Measurements from ENCODE around the gene KCNK3. TPM values are rescaled to one million over a fixed set of nuclear protein-coding genes. Genes with fewer than 3 reads are reported as not detected.

KCNK3 gene
- total and polyA plus RNA-seq, 9 donors: 0.88 to 4.0 (median 1.4) TPM

DNA sequence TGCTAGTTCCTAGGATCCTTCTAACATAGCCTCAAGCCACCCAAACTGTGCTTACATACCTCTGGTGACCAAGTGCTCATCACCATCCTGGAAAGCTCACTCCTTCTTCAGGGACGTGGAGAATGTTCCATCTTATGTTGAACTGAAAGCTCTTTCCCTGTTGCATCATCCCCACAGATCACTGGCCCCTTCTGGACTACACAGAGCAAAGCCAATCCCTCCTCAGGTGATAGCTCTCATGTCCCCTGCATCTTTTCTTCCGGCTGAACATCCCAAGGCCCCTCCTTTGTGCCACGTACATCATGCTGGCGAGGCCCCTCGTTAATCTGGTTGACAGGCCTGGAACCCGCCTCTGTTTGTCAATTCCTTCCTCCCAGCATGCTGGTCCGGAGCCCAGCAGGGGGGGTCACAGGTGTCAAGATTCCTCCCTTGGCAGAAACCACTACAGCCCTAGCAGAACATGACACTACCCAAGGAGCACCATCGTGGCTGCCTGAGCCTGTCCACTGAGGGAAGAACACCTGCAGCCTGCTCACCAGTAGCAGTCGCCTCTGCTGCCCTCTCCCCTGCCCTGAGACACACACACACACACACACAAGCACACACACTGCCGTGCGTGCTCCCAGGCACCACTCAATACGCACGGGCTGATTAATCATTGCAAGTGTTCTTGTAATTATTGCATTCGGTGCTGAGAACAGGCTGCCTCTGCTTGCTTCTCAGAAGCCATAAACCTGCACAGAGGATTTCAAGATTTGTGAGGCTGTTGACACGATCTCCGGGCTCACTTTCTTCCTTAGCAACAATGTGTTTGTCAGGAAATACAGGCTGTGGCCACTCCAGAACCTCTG lies 6.3 kb upstream of the KCNK3 start:
- Histone ChIP-seq H3K4me1 (ENCODE audit: control insufficient read depth, insufficient read depth, low read length) (peaks cover 6% of the 10 kb centered on the region), H3K27ac (ENCODE audit: low read length) (no peak overlapping the region), H3K4me3 (ENCODE audit: low read length) (no peak overlapping the region), H3K9me3 (replicated peaks; ENCODE audit: control insufficient read depth, low read depth, low read length) (no peaks in the 10 kb centered on the region), H3K27me3 (ENCODE audit: control insufficient read depth, insufficient read depth, low read length) (peaks cover 49% of the 10 kb centered on the region), H3K36me3 (ENCODE audit: control insufficient read depth, insufficient read depth, low read length) (no peaks in the 10 kb centered on the region)
- peak; percentile 47 for DNase-seq
- 14% methylated on average over 9 of the region's 16 CpGs for WGBS (ENCODE audit: insufficient coverage)

DNA sequence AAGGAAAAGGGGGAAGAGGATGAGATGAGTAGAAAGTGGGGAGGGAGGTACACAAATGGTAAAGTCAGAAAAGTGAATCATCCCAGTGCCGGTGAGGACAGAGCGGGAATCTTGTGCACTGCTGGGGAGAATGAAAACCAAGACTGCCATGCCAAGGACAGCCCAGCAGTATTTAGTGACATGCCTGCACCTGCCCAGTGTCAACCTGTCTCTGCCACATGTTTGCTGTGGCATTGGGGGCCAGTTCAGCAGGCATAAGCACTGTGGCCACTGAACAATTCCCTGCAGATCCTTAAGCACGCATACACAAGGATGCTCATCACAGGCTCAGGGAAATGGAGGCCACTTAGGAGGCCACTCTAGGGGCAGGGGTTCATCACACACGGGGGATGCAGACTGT lies 5.2 kb upstream of the KCNK3 start:
- Histone ChIP-seq H3K9me3 (replicated peaks; ENCODE audit: control insufficient read depth, low read depth, low read length) (no peaks in the 10 kb centered on the region), H3K4me3 (ENCODE audit: low read length) (no peak overlapping the region), H3K27me3 (ENCODE audit: control insufficient read depth, insufficient read depth, low read length) (peaks cover 55% of the 10 kb centered on the region), H3K27ac (ENCODE audit: low read length) (no peak overlapping the region), H3K36me3 (ENCODE audit: control insufficient read depth, insufficient read depth, low read length) (no peaks in the 10 kb centered on the region), H3K4me1 (ENCODE audit: control insufficient read depth, insufficient read depth, low read length) (peaks cover 12% of the 10 kb centered on the region)
- WGBS (ENCODE audit: insufficient coverage): 62% methylated on average over 4 of the region's 4 CpGs
- no peak for DNase-seq

DNA sequence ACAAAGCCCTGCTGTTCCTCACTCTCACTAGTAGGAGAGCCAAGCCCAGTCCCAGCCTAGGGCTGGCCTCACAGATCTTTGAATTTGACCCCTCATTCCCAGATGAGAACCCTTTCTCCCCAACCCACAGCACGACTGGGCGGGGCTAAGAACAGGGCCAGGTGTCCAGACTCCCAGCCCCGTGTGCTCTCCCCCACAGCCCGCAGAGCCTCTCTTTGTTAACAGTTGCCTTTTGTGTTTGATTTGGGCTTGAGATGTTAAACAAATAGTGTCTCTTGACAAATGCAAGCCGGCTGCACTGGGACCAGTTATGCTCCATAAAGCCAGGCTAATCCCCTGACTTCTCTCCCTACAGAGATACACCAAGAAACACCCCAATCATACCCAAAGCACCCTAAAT lies 4.7 kb upstream of the KCNK3 start:
- Histone ChIP-seq H3K4me1 (ENCODE audit: control insufficient read depth, insufficient read depth, low read length) (peaks cover 13% of the 10 kb centered on the region), H3K4me3 (ENCODE audit: low read length) (no peak overlapping the region), H3K9me3 (replicated peaks; ENCODE audit: control insufficient read depth, low read depth, low read length) (no peaks in the 10 kb centered on the region), H3K27ac (ENCODE audit: low read length) (no peak overlapping the region), H3K36me3 (ENCODE audit: control insufficient read depth, insufficient read depth, low read length) (no peaks in the 10 kb centered on the region), H3K27me3 (ENCODE audit: control insufficient read depth, insufficient read depth, low read length) (peaks cover 53% of the 10 kb centered on the region)
- 44% methylated on average over 4 of the region's 5 CpGs for WGBS (ENCODE audit: insufficient coverage)
- no peak for DNase-seq

DNA sequence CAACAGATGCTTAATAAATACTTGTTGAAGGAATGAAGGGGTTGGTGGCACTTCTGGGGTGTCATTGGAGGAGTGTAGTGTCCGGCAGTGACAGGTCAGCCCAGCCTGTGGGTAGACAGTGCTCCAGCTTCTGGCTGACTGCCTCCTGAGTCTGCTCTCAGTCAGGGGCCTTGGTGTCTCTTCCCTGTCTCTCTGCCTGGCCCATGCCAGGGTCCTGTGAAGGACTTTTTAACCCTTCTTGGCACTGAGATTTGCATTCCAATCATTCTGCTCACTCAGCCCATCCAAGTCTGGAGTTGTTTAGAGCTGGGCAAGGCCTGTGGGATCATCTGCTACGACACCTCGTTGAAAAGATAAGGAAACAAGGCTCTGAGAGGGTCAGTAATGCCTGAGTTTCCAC lies 1.4 kb upstream of the KCNK3 start:
- Histone ChIP-seq H3K27ac (ENCODE audit: low read length) (no peak overlapping the region), H3K4me3 (ENCODE audit: low read length) (no peak overlapping the region)

DNA sequence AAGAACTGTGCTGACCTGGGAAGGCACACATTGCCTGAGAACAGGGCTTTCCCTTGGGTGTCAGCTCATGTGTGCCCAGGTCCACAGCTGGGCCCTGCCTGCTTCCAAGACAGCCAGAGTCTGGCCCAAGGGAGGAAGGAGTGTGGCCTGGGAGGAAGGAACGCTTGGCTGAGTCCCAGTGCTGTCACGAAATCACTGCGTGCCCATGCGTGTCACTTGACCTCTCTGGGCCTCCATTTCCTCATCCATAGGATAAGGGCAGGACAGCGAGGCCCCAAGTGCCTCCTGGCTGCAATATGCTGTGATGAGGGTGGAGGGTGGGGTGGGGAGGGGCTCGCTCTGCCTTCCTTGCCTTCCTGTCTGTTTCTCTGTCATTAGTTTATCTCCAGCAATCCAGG lies 642 bp upstream of the KCNK3 start:
- Histone ChIP-seq H3K9me3 (replicated peaks; ENCODE audit: control insufficient read depth, low read depth, low read length) (no peaks in the 10 kb centered on the region), H3K4me3 (ENCODE audit: low read length) (no peak overlapping the region), H3K27ac (ENCODE audit: low read length) (no peak overlapping the region), H3K36me3 (ENCODE audit: control insufficient read depth, insufficient read depth, low read length) (no peaks in the 10 kb centered on the region), H3K4me1 (ENCODE audit: control insufficient read depth, insufficient read depth, low read length) (peaks cover 22% of the 10 kb centered on the region), H3K27me3 (ENCODE audit: control insufficient read depth, insufficient read depth, low read length) (peaks cover 66% of the 10 kb centered on the region)
- 26% methylated on average over 3 of the region's 6 CpGs for WGBS (ENCODE audit: insufficient coverage)
- no peak for DNase-seq

More for the DNA sequence above, 1.4 kb upstream of the KCNK3 start:
- Histone ChIP-seq H3K4me1 (ENCODE audit: control insufficient read depth, insufficient read depth, low read length) (peaks cover 22% of the 10 kb centered on the region), H3K36me3 (ENCODE audit: control insufficient read depth, insufficient read depth, low read length) (no peaks in the 10 kb centered on the region), H3K9me3 (replicated peaks; ENCODE audit: control insufficient read depth, low read depth, low read length) (no peaks in the 10 kb centered on the region), H3K27me3 (ENCODE audit: control insufficient read depth, insufficient read depth, low read length) (peaks cover 66% of the 10 kb centered on the region)
- no peak for DNase-seq
- 48% methylated on average over 2 of the region's 3 CpGs for WGBS (ENCODE audit: insufficient coverage)

DNA sequence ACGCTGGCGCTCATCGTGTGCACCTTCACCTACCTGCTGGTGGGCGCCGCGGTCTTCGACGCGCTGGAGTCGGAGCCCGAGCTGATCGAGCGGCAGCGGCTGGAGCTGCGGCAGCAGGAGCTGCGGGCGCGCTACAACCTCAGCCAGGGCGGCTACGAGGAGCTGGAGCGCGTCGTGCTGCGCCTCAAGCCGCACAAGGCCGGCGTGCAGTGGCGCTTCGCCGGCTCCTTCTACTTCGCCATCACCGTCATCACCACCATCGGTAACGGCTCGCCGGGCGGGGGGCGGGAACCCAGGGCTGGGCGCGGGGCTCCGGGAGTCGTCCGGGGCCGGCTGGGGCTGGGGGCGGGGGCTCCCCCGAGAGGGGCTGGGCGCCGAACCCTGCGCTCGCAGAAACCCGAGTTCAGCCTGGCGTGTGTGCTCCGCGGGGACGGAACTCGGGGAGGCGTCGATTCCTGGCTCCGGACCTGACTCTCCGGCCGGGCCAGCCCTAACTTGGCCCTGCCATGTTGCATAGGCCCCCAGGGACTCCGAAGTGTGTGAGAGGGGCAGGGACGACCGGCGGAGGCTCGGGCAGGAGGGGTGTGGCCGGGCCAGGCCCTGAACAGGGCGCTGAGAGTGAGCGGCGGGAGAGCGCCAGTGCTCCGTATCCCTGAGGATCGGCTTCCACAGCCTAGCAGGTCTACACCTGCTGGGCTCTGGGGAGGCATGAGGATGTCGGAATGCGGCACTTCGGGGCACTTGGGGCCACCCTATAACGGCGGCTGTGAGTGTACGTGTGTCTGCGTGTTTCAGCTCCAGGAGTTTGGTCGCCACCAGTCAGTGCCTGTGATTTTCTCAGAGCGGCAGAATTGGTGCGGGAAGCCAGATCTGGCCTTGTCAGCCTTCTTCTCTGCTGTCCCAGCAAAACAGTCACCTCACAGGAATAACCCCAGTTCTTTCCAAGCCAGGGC lies 651 bp downstream of the KCNK3 start:
- Histone ChIP-seq H3K4me3 (ENCODE audit: low read length) (peak overlapping the region; percentile 33), H3K36me3 (ENCODE audit: control insufficient read depth, insufficient read depth, low read length) (no peaks in the 10 kb centered on the region), H3K9me3 (replicated peaks; ENCODE audit: control insufficient read depth, low read depth, low read length) (no peaks in the 10 kb centered on the region), H3K4me1 (ENCODE audit: control insufficient read depth, insufficient read depth, low read length) (peaks cover 22% of the 10 kb centered on the region), H3K27me3 (ENCODE audit: control insufficient read depth, insufficient read depth, low read length) (peaks cover 60% of the 10 kb centered on the region), H3K27ac (ENCODE audit: low read length) (no peak overlapping the region)
- WGBS (ENCODE audit: insufficient coverage): 1% methylated on average over 83 of the region's 83 CpGs
- DNase-seq: peak; percentile 33

DNA sequence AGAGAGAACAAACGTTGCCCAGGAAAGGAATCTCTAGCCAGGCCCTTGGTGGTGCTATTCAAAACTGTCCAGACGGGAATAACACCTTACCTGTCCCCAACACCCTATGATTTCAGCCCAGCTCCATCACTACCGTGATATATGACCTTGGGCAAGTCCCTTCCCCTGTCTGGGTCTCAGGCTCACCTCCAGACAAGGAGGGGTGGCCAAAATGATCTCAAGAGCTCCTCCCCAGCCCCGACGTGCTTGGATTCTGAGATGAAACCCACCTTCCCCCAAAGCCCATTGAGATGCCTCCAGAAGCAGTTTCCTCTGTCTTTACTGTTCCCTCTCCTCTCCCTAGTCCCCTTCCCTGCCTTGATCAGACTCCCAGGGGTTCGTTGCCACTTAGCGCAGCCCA lies 1.5 kb downstream of the KCNK3 start:
- Histone ChIP-seq H3K4me1 (ENCODE audit: control insufficient read depth, insufficient read depth, low read length) (peaks cover 22% of the 10 kb centered on the region), H3K36me3 (ENCODE audit: control insufficient read depth, insufficient read depth, low read length) (no peaks in the 10 kb centered on the region), H3K4me3 (ENCODE audit: low read length) (no peak overlapping the region), H3K27ac (ENCODE audit: low read length) (no peak overlapping the region), H3K9me3 (replicated peaks; ENCODE audit: control insufficient read depth, low read depth, low read length) (no peaks in the 10 kb centered on the region), H3K27me3 (ENCODE audit: control insufficient read depth, insufficient read depth, low read length) (peaks cover 60% of the 10 kb centered on the region)
- WGBS (ENCODE audit: insufficient coverage): 50% methylated on average over 4 of the region's 7 CpGs
- no peak for DNase-seq

DNA sequence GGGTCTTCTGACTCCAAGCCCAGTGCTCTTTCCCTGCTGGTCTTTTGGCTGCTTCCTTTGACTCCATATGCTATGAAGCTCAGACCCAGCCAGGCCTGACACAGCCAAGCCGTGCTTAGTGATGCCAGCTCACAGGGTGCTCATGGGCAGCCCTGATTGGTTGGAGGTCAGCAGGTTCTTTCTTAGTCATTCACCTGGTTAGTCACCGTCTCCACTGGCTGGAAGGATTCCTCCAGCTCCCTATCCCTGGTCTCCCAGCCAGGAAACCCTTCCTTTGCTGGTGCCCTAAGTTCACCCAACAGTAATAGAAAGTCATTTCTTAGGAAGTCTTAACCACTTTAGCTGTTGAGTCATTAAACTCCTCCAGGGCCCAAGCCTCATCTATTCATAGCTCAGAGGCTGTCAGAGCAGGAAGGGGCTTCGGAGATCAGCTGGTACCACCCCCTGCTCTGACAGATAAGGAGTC lies 3.9 kb downstream of the KCNK3 start:
- peaks cover 63% of the 10 kb centered on the region for H3K27me3 ChIP-seq (ENCODE audit: control insufficient read depth, insufficient read depth, low read length)
- WGBS (ENCODE audit: insufficient coverage): 29% methylated on average over 1 of the region's 3 CpGs
- no peak for DNase-seq

DNA sequence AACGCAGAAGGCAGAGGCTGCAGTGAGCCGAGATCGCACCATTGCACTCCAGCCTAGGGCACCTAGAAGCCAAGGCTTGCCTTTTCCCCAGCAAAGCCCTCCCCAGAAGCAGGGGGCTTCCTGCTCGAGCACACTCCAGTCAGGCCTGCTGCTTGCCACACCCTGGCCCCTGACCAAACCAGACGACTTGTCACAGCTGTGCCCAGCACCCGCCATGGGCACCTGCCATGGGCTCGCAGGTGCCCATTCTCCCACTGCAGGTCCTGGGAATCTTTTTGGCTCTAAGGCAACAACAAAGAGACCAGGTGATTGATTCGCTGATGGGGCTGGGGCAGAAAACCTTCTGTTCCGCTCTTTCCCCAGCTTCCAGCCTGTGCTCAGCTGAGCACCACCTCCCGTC lies 4.9 kb downstream of the KCNK3 start:
- Histone ChIP-seq H3K9me3 (replicated peaks; ENCODE audit: control insufficient read depth, low read depth, low read length) (no peaks in the 10 kb centered on the region), H3K27me3 (ENCODE audit: control insufficient read depth, insufficient read depth, low read length) (peaks cover 59% of the 10 kb centered on the region), H3K27ac (ENCODE audit: low read length) (no peak overlapping the region), H3K4me3 (ENCODE audit: low read length) (no peak overlapping the region), H3K36me3 (ENCODE audit: control insufficient read depth, insufficient read depth, low read length) (no peaks in the 10 kb centered on the region), H3K4me1 (ENCODE audit: control insufficient read depth, insufficient read depth, low read length) (peaks cover 10% of the 10 kb centered on the region)
- WGBS (ENCODE audit: insufficient coverage): 82% methylated on average over 9 of the region's 10 CpGs
- DNase-seq: no peak

More for the DNA sequence above, 3.9 kb downstream of the KCNK3 start:
- H3K27ac ChIP-seq (ENCODE audit: low read length): no peak overlapping the region
- H3K4me3 ChIP-seq (ENCODE audit: low read length): no peak overlapping the region
- no peaks in the 10 kb centered on the region for H3K9me3 ChIP-seq (replicated peaks; ENCODE audit: control insufficient read depth, low read depth, low read length)
- peaks cover 19% of the 10 kb centered on the region for H3K4me1 ChIP-seq (ENCODE audit: control insufficient read depth, insufficient read depth, low read length)
- H3K36me3 ChIP-seq (ENCODE audit: control insufficient read depth, insufficient read depth, low read length): no peaks in the 10 kb centered on the region

DNA sequence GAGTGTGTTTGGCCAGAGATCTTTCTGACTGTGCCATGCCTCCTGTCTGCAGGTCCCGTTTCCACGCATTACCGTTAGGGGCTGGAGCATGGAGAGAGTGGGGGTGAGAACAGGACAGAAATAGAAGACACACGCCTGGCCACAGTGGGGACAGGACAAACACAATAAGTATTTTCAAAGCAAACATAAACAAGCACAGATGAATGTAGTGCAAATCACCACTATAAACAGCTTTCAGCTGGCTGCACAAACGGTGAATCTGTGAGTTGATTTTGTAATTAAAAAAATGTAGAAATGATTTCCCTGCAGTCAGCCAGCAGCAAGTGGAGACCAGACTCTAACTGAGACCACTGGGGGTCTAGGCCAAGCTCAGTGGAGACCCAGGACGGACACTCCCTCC lies 6.8 kb downstream of the KCNK3 start:
- peaks cover under 1% of the 10 kb centered on the region for H3K4me1 ChIP-seq (ENCODE audit: control insufficient read depth, insufficient read depth, low read length)
- H3K27ac ChIP-seq (ENCODE audit: low read length): no peak overlapping the region
- no peaks in the 10 kb centered on the region for H3K9me3 ChIP-seq (replicated peaks; ENCODE audit: control insufficient read depth, low read depth, low read length)
- H3K36me3 ChIP-seq (ENCODE audit: control insufficient read depth, insufficient read depth, low read length): no peaks in the 10 kb centered on the region
- H3K4me3 ChIP-seq (ENCODE audit: low read length): no peak overlapping the region
- 48% methylated on average over 4 of the region's 6 CpGs for WGBS (ENCODE audit: insufficient coverage)
- H3K27me3 ChIP-seq (ENCODE audit: control insufficient read depth, insufficient read depth, low read length): peaks cover 47% of the 10 kb centered on the region
- DNase-seq: no peak
